WI38 (cell line): ENCODE results near the gene REEP6.

ENCODE experiments used
- H3K4me3 ChIP-seq: 2 replicates; pipeline ENCODE4 v1.5.1; 2011; ENCODE audit warnings: low read depth, mild to moderate bottlenecking, control low read depth, low read length
- TF ChIP-seq, protein P1 (sequence below): IDR thresholded peaks from 2 replicates; pipeline ENCODE4 v1.5.1; 2012; ENCODE audit warnings: low read depth, mild to moderate bottlenecking, control low read depth, low read length

REEP6 gene

GRCh38 chr19:1467215-1467489, 23.8 kb upstream of the REEP6 start:
- TF ChIP-seq, protein P1, sequence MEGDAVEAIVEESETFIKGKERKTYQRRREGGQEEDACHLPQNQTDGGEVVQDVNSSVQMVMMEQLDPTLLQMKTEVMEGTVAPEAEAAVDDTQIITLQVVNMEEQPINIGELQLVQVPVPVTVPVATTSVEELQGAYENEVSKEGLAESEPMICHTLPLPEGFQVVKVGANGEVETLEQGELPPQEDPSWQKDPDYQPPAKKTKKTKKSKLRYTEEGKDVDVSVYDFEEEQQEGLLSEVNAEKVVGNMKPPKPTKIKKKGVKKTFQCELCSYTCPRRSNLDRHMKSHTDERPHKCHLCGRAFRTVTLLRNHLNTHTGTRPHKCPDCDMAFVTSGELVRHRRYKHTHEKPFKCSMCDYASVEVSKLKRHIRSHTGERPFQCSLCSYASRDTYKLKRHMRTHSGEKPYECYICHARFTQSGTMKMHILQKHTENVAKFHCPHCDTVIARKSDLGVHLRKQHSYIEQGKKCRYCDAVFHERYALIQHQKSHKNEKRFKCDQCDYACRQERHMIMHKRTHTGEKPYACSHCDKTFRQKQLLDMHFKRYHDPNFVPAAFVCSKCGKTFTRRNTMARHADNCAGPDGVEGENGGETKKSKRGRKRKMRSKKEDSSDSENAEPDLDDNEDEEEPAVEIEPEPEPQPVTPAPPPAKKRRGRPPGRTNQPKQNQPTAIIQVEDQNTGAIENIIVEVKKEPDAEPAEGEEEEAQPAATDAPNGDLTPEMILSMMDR, result no peak
- no peak overlapping the region for H3K4me3 ChIP-seq

- TF ChIP-seq, protein P1, result no peak
- H3K4me3 ChIP-seq, result no peak overlapping the region
These were observed 23.3 kb upstream of the REEP6 start for GRCh38 chr19:1467490-1468273.

DNA sequence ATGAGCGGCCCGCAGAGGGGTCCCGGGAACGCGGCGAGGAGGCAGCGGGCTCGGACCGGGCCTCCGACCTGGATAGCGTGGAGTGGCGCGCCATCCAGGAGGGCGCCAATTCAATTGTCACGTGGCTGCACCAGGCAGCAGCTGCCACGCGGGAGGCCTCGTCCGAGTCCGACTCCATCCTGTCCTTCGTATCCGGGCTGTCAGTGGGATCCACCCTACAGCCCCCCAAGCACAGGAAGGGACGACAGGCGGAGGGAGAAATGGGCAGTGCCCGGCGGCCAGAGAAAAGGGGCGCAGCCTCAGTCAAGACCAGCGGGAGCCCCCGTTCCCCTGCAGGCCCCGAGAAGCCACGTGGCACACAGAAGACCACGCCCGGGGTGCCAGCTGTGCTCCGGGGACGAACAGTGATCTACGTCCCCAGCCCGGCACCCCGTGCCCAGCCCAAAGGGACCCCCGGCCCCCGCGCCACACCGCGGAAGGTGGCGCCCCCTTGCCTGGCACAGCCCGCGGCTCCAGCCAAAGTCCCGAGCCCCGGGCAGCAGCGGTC, 22.6 kb upstream of the REEP6 start:
- TF ChIP-seq, protein P1, result no peak
- H3K4me3 ChIP-seq, result 0 out of 2 replicates have a peak overlapping the region, but pooled peaks have one; percentile 16

DNA sequence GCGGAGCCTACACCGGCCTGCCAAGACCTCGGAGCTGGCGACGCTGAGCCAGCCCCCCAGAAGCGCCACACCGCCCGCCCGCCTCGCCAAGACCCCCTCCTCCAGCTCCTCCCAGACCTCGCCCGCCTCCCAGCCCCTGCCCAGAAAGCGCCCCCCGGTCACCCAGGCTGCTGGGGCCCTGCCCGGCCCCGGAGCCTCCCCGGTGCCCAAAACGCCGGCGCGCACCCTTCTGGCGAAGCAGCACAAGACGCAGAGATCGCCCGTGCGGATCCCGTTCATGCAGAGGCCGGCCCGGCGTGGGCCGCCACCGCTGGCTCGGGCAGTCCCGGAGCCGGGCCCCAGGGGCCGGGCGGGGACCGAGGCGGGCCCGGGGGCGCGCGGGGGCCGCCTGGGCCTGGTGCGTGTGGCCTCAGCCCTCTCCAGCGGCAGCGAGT, 22.1 kb upstream of the REEP6 start:
- TF ChIP-seq, protein P1, result no peak
- 0 out of 2 replicates have a peak overlapping the region, but pooled peaks have one; percentile 16 for H3K4me3 ChIP-seq

DNA sequence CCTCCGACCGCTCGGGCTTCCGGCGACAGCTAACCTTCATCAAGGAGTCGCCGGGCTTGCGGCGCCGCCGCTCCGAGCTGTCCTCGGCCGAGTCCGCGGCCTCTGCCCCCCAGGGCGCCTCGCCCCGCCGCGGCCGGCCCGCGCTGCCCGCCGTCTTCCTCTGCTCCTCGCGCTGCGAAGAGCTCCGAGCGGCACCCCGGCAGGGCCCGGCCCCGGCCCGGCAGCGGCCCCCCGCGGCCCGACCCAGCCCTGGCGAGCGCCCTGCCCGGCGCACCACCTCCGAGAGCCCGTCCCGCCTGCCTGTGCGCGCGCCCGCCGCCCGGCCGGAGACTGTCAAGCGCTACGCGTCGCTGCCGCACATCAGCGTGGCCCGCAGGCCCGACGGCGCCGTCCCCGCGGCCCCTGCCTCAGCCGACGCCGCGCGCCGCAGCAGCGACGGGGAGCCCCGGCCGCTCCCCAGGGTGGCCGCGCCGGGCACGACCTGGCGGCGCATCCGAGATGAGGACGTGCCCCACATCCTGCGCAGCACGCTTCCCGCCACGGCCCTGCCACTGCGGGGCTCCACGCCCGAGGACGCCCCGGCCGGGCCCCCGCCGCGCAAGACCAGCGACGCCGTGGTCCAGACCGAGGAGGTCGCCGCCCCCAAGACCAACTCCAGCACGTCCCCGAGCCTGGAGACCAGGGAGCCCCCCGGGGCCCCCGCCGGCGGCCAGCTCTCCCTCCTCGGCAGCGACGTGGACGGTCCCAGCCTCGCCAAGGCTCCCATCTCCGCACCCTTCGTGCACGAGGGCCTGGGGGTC, 21.5 kb upstream of the REEP6 start:
- no peak overlapping the region for H3K4me3 ChIP-seq
- TF ChIP-seq, protein P1, result no peak

GRCh38 chr19:1470055-1470304, 21.0 kb upstream of the REEP6 start:
- TF ChIP-seq, protein P1, result no peak
- no peak overlapping the region for H3K4me3 ChIP-seq
